GM23338 (cell line): ENCODE results near the gene NLN. TPM values are rescaled to one million over a fixed set of nuclear protein-coding genes. Genes with fewer than 3 reads are reported as not detected.

Experiments used
- ATAC-seq: fragments of 200-7000 bp; cut with Tn5 transposase; 3 replicates; pipeline ENCODE4 v1.9.1; 2020
- DNase-seq: peaks from one replicate; pipeline ENCODE4 v3.0.0-alpha.2; 2015; ENCODE audit warnings: low spot score
- H2AFZ ChIP-seq: fragments of 200-600 bp; sonication (generic); 2 replicates; pipeline ENCODE4 v1.8.0; 2016; ENCODE audit warnings: antibody characterized with exemption, mild to moderate bottlenecking, moderate library complexity
- H3F3A ChIP-seq: fragments of 200-600 bp; sonication (generic); replicated peaks from 2 replicates; pipeline ENCODE4 v1.8.0; 2017; ENCODE audit warnings: antibody characterized with exemption, mixed run types, low read depth
- H3K27ac ChIP-seq: fragments of 200-600 bp; sonication (generic); 2 replicates; pipeline ENCODE4 v1.6.1; 2016; ENCODE audit warnings: low read depth
- H3K27me3 ChIP-seq: fragments of 200-600 bp; sonication (generic); 2 replicates; pipeline ENCODE4 v1.8.0; 2016; ENCODE audit warnings: mild to moderate bottlenecking, mixed run types, moderate library complexity; ENCODE audit not compliant: insufficient read depth
- H3K36me3 ChIP-seq: fragments of 200-600 bp; sonication (generic); 2 replicates; pipeline ENCODE4 v1.8.0; 2016; ENCODE audit warnings: mild to moderate bottlenecking; ENCODE audit not compliant: insufficient read depth
- H3K4me1 ChIP-seq: fragments of 200-600 bp; sonication (generic); 2 replicates; pipeline ENCODE4 v1.8.0; 2016; ENCODE audit warnings: mild to moderate bottlenecking, moderate library complexity; ENCODE audit not compliant: insufficient read depth
- H3K4me2 ChIP-seq: fragments of 200-600 bp; sonication (generic); 2 replicates; pipeline ENCODE4 v1.7.1; 2017; ENCODE audit warnings: mixed run types
- H3K4me3 ChIP-seq: fragments of 200-600 bp; sonication (generic); 2 replicates; pipeline ENCODE4 v1.6.1; 2016; ENCODE audit warnings: mixed run types
- H3K79me2 ChIP-seq: fragments of 200-600 bp; sonication (generic); replicated peaks from 2 replicates; pipeline ENCODE4 v1.8.0; 2017; ENCODE audit warnings: mild to moderate bottlenecking; ENCODE audit not compliant: insufficient read depth
- H3K9me2 ChIP-seq: fragments of 200-600 bp; sonication (generic); 2 replicates; pipeline ENCODE4 v1.8.0; 2017; ENCODE audit not compliant: insufficient read depth
- H4K20me1 ChIP-seq: fragments of 200-600 bp; sonication (generic); replicated peaks from 2 replicates; pipeline ENCODE4 v1.8.0; 2017; ENCODE audit warnings: mild to moderate bottlenecking; ENCODE audit not compliant: insufficient read depth
- H3K27ac Mint-ChIP-seq: 2 replicates; pipeline ENCODE4 v1.8.0; 2020; ENCODE audit warnings: inconsistent platforms, mild to moderate bottlenecking, moderate library complexity, mixed read lengths
- H3K27me3 Mint-ChIP-seq: 3 replicates; pipeline ENCODE4 v1.8.0; 2022; ENCODE audit warnings: low read depth, mild to moderate bottlenecking, moderate library complexity, mixed read lengths, inconsistent platforms; ENCODE audit not compliant: insufficient read depth, poor library complexity
- H3K36me3 Mint-ChIP-seq: 3 replicates; pipeline ENCODE4 v1.8.0; 2021; ENCODE audit warnings: low read depth, mild to moderate bottlenecking, inconsistent platforms, moderate library complexity, mixed read lengths
- H3K4me1 Mint-ChIP-seq: 3 replicates; pipeline ENCODE4 v1.8.0; 2020; ENCODE audit warnings: mild to moderate bottlenecking, inconsistent platforms, mixed read lengths
- H3K4me3 Mint-ChIP-seq: 3 replicates; pipeline ENCODE4 v1.8.0; 2021; ENCODE audit warnings: moderate library complexity, mild to moderate bottlenecking, inconsistent platforms, mixed read lengths
- H3K9me3 Mint-ChIP-seq: 3 replicates; pipeline ENCODE4 v1.8.0; 2020; ENCODE audit warnings: moderate library complexity, mild to moderate bottlenecking, inconsistent platforms, mixed read lengths
- CREB1 ChIP-seq: fragments of 250-450 bp; sonication (Bioruptor Pico); IDR thresholded peaks from 2 replicates; pipeline ENCODE4 v1.5.0; 2020; ENCODE audit warnings: low read depth, mild to moderate bottlenecking, moderate library complexity
- EZH2 ChIP-seq: fragments of 200-600 bp; sonication (generic); IDR thresholded peaks from one replicate; pipeline ENCODE4 v1.8.0; 2017; ENCODE audit warnings: antibody characterized with exemption, mild to moderate bottlenecking, low read depth; ENCODE audit not compliant: unreplicated experiment
- EZH2phosphoT487 ChIP-seq: fragments of 200-600 bp; sonication (generic); IDR thresholded peaks from one replicate; pipeline ENCODE4 v1.8.1; 2018; ENCODE audit warnings: antibody characterized with exemption; ENCODE audit not compliant: unreplicated experiment
- JUNB ChIP-seq: IDR thresholded peaks from one replicate; pipeline ENCODE4 v1.6.1; 2016; ENCODE audit warnings: antibody characterized with exemption; ENCODE audit not compliant: unreplicated experiment
- REST ChIP-seq: IDR thresholded peaks from one replicate; pipeline ENCODE4 v1.6.1; 2018; ENCODE audit warnings: antibody characterized with exemption; ENCODE audit not compliant: unreplicated experiment
- ZNF114 ChIP-seq: fragments of 250-450 bp; sonication (Bioruptor Pico); IDR thresholded peaks from 2 replicates; pipeline ENCODE4 v1.5.0; 2020; ENCODE audit warnings: mild to moderate bottlenecking, moderate library complexity
- polyA plus RNA-seq: library from polyadenylated mRNA; unstranded; fragments of >200 nt; fragmentation: Nextera tagmentation; extraction: Ambion mirVana; gene quantifications from 2 replicates; pipeline ENCODE4 v1.2.1, GENCODE V29; 2016
- total RNA-seq: library from RNA; depleted of rRNA; stranded (reverse); fragments of >200 nt; shearing (Covaris generic); gene quantifications from 2 replicates; pipeline ENCODE4 v1.2.3, GENCODE V29; 2014
- TF ChIP-seq, protein P1 (sequence below): IDR thresholded peaks from 2 replicates; pipeline ENCODE4 v1.6.1; 2016; ENCODE audit warnings: antibody characterized with exemption
- TF ChIP-seq, protein P2 (sequence below): fragments of 250-450 bp; sonication (Bioruptor Pico); IDR thresholded peaks from 2 replicates; pipeline ENCODE4 v1.5.0; 2020; ENCODE audit warnings: mild to moderate bottlenecking, moderate library complexity

The NLN gene
- total and polyA plus RNA-seq, 2 experiments from 2014 or later, result 56.4 to 168 TPM

- Histone ChIP-seq H3K9me2 (no peaks in the 10 kb centered on the region), H4K20me1 (0 out of 2 replicates have a peak, but pooled peaks cover 6% of the 10 kb centered on the region), H3K4me3 (no peak overlapping the region), H3K27ac (no peak overlapping the region), H3K4me1 (no peaks in the 10 kb centered on the region), H3K27me3 (no peaks in the 10 kb centered on the region), H3F3A (no peaks in the 10 kb centered on the region), H3K36me3 (peaks cover 31% of the 10 kb centered on the region), H2AFZ (no peak overlapping the region), H3K4me2 (no peak overlapping the region), H3K79me2 (0 out of 2 replicates have a peak, but pooled peaks cover 5% of the 10 kb centered on the region)
- Mint-ChIP-seq H3K27me3 (peaks cover 4% of the 10 kb centered on the region), H3K4me1 (no peaks in the 10 kb centered on the region; the same call in 2 of the 3 replicates), H3K36me3 (peaks cover 83% of the 10 kb centered on the region), H3K4me3 (no peak overlapping the region), H3K27ac (no peak overlapping the region), H3K9me3 (peaks cover 12% of the 10 kb centered on the region)
- DNase-seq (no peak), ATAC-seq (no peak)
- TF ChIP-seq, protein P1, sequence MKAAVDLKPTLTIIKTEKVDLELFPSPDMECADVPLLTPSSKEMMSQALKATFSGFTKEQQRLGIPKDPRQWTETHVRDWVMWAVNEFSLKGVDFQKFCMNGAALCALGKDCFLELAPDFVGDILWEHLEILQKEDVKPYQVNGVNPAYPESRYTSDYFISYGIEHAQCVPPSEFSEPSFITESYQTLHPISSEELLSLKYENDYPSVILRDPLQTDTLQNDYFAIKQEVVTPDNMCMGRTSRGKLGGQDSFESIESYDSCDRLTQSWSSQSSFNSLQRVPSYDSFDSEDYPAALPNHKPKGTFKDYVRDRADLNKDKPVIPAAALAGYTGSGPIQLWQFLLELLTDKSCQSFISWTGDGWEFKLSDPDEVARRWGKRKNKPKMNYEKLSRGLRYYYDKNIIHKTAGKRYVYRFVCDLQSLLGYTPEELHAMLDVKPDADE, result no peak
- TF ChIP-seq CREB1 (CRISPR knock-in tag) (no peak), EZH2phosphoT487 (no peak)
Observed at GRCh38 chr5:65803699-65804391, 81.8 kb downstream of the NLN start.

DNA sequence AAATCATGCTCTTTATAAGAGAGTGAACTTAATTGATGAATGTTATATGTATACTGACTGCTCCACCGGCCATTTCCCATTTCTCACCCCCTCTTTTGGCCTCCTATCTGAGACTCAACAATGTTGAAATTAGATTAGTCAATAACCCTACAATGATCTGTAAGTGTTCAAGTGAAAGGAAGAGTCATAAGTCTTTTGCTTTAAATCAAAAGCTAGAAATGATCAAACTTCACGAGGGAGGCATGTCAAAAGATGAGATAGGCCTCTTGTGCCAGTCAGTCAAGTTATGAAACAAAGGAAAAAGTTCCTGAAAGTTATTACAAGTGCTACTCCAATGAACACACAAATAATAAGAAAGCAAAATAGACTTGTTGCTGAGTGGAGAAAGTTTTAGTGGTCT lies 83.1 kb downstream of the NLN start:
- ATAC-seq (no peak), DNase-seq (no peak)
- Mint-ChIP-seq H3K27me3 (peaks cover 4% of the 10 kb centered on the region), H3K4me3 (no peak overlapping the region), H3K27ac (no peak overlapping the region), H3K36me3 (peaks cover 84% of the 10 kb centered on the region), H3K4me1 (no peaks in the 10 kb centered on the region; the same call in 2 of the 3 replicates), H3K9me3 (peaks cover 12% of the 10 kb centered on the region)
- Histone ChIP-seq H2AFZ (no peak overlapping the region), H3K79me2 (0 out of 2 replicates have a peak, but pooled peaks cover 5% of the 10 kb centered on the region), H4K20me1 (0 out of 2 replicates have a peak, but pooled peaks cover 9% of the 10 kb centered on the region), H3K4me1 (no peaks in the 10 kb centered on the region), H3K4me3 (no peak overlapping the region), H3K27ac (no peak overlapping the region), H3K4me2 (no peak overlapping the region), H3F3A (no peaks in the 10 kb centered on the region), H3K27me3 (no peaks in the 10 kb centered on the region), H3K9me2 (no peaks in the 10 kb centered on the region), H3K36me3 (peaks cover 40% of the 10 kb centered on the region)
- TF ChIP-seq, protein P1, result no peak
- no peak for TF ChIP-seq CREB1 (CRISPR knock-in tag)
- no peak for TF ChIP-seq EZH2
- no peak for TF ChIP-seq REST
- TF ChIP-seq, protein P2, sequence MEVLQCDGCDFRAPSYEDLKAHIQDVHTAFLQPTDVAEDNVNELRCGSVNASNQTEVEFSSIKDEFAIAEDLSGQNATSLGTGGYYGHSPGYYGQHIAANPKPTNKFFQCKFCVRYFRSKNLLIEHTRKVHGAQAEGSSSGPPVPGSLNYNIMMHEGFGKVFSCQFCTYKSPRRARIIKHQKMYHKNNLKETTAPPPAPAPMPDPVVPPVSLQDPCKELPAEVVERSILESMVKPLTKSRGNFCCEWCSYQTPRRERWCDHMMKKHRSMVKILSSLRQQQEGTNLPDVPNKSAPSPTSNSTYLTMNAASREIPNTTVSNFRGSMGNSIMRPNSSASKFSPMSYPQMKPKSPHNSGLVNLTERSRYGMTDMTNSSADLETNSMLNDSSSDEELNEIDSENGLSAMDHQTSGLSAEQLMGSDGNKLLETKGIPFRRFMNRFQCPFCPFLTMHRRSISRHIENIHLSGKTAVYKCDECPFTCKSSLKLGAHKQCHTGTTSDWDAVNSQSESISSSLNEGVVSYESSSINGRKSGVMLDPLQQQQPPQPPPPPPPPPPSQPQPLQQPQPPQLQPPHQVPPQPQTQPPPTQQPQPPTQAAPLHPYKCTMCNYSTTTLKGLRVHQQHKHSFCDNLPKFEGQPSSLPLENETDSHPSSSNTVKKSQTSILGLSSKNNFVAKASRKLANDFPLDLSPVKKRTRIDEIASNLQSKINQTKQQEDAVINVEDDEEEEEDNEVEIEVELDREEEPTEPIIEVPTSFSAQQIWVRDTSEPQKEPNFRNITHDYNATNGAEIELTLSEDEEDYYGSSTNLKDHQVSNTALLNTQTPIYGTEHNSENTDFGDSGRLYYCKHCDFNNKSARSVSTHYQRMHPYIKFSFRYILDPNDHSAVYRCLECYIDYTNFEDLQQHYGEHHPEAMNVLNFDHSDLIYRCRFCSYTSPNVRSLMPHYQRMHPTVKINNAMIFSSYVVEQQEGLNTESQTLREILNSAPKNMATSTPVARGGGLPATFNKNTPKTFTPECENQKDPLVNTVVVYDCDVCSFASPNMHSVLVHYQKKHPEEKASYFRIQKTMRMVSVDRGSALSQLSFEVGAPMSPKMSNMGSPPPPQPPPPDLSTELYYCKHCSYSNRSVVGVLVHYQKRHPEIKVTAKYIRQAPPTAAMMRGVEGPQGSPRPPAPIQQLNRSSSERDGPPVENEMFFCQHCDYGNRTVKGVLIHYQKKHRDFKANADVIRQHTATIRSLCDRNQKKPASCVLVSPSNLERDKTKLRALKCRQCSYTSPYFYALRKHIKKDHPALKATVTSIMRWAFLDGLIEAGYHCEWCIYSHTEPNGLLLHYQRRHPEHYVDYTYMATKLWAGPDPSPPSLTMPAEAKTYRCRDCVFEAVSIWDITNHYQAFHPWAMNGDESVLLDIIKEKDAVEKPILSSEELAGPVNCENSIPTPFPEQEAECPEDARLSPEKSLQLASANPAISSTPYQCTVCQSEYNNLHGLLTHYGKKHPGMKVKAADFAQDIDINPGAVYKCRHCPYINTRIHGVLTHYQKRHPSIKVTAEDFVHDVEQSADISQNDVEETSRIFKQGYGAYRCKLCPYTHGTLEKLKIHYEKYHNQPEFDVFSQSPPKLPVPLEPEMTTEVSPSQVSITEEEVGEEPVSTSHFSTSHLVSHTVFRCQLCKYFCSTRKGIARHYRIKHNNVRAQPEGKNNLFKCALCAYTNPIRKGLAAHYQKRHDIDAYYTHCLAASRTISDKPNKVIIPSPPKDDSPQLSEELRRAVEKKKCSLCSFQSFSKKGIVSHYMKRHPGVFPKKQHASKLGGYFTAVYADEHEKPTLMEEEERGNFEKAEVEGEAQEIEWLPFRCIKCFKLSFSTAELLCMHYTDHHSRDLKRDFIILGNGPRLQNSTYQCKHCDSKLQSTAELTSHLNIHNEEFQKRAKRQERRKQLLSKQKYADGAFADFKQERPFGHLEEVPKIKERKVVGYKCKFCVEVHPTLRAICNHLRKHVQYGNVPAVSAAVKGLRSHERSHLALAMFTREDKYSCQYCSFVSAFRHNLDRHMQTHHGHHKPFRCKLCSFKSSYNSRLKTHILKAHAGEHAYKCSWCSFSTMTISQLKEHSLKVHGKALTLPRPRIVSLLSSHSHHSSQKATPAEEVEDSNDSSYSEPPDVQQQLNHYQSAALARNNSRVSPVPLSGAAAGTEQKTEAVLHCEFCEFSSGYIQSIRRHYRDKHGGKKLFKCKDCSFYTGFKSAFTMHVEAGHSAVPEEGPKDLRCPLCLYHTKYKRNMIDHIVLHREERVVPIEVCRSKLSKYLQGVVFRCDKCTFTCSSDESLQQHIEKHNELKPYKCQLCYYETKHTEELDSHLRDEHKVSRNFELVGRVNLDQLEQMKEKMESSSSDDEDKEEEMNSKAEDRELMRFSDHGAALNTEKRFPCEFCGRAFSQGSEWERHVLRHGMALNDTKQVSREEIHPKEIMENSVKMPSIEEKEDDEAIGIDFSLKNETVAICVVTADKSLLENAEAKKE, result no peak
- no peak for TF ChIP-seq ZNF114 (CRISPR knock-in tag)
- TF ChIP-seq JUNB, result no peak
